B cell (primary cell): ENCODE measurements around the gene DENND6A. TPM values are rescaled to one million over a fixed set of nuclear protein-coding genes. Genes with fewer than 3 reads are reported as not detected.

ENCODE experiments used
- ATAC-seq: fragments of 200-7000 bp; cut with Tn5 transposase; one replicate; pipeline ENCODE4 v1.10.0; 2021; ENCODE audit warnings: low read depth, mild to moderate bottlenecking, moderate number of reproducible peaks, moderate library complexity
- CTCF ChIA-PET: fragments of 350-600 bp; sonication (Branson Sonifier 250); formaldehyde crosslinking; loops from one replicate; lab custom pipeline; 2021; ENCODE audit warnings: antibody characterized with exemption, inconsistent platforms; lab: Charles Lee
- POLR2A ChIA-PET: fragments of 350-600 bp; sonication (Branson Sonifier 250); formaldehyde crosslinking; loops from one replicate; lab custom pipeline; 2021; ENCODE audit warnings: antibody characterized with exemption; lab: Charles Lee
- DNase-seq: peaks from one replicate; pipeline ENCODE4 v3.0.0; 2013
- H2AFZ ChIP-seq: 2 replicates; pipeline ENCODE4 v1.6.1; 2012; ENCODE audit warnings: mild to moderate bottlenecking, low read depth, low read length; ENCODE audit not compliant: insufficient read depth, poor library complexity, severe bottlenecking
- H3K27ac ChIP-seq, 2 donors: 1 replicate in 1 of 2; 2 replicates in 1 of 2; pipeline ENCODE4 v1.5.1; 2012 to 2013; ENCODE audit warnings: low read length in 2 of 2, mild to moderate bottlenecking in 2 of 2, moderate library complexity in 1 of 2
- H3K27me3 ChIP-seq, 4 experiments: fragments of 200-600 bp in 1 of 4; sonication (generic) in 1 of 4; replicated peaks in 1 of 4; 1 replicate in 2 of 4; 2 replicates in 2 of 4; pipeline versions ENCODE4 v1.6.1 to v1.7.0; 2013 to 2016; ENCODE audit warnings: low read length in 3 of 4, mild to moderate bottlenecking in 2 of 4, mixed read lengths in 1 of 4, moderate library complexity in 1 of 4; ENCODE audit not compliant: insufficient read depth in 4 of 4, control insufficient read depth in 3 of 4; ENCODE audit errors: control extremely low read depth in 1 of 4
- H3K36me3 ChIP-seq, 2 experiments: replicated peaks in 1 of 2; 1 replicate in 1 of 2; 2 replicates in 1 of 2; pipeline versions ENCODE4 v1.6.1 to v1.7.1; 2013; ENCODE audit warnings: low read length in 1 of 2; ENCODE audit not compliant: insufficient read depth in 2 of 2, control insufficient read depth in 1 of 2; ENCODE audit errors: control extremely low read depth in 1 of 2, extremely low read depth in 1 of 2
- H3K4me1 ChIP-seq, 2 donors: fragments of 200-600 bp in 1 of 2; sonication (generic) in 1 of 2; 1 replicate in 1 of 2; 2 replicates in 1 of 2; pipeline versions ENCODE4 v1.5.1 to v1.6.1; 2013 to 2017; ENCODE audit warnings: low read length in 2 of 2; ENCODE audit not compliant: control insufficient read depth in 2 of 2, insufficient read depth in 2 of 2
- H3K4me2 ChIP-seq: replicated peaks from 2 replicates; pipeline ENCODE3; 2012; ENCODE audit warnings: mild to moderate bottlenecking, low read depth, low read length; ENCODE audit not compliant: poor library complexity, severe bottlenecking
- H3K4me3 ChIP-seq, 5 experiments: fragments of 200-600 bp in 1 of 5; sonication (generic) in 1 of 5; 1 replicate in 3 of 5; 2 replicates in 2 of 5; pipeline versions ENCODE4 v1.5.1 to v1.7.0; 2011 to 2016; ENCODE audit warnings: low read length in 4 of 5, mild to moderate bottlenecking in 4 of 5, low read depth in 2 of 5, control low read depth in 1 of 5, moderate library complexity in 1 of 5; ENCODE audit not compliant: insufficient read depth in 1 of 5; ENCODE audit errors: control extremely low read depth in 1 of 5, extremely low read depth in 1 of 5
- H3K79me2 ChIP-seq: fragments of 200-600 bp; sonication (generic); one replicate; pipeline ENCODE4 v1.6.0; 2016; ENCODE audit warnings: low read length; ENCODE audit not compliant: control insufficient read depth, insufficient read depth
- H3K9ac ChIP-seq: fragments of 200-600 bp; sonication (generic); 2 replicates; pipeline ENCODE4 v1.6.1; 2017; ENCODE audit warnings: mild to moderate bottlenecking, low read length, moderate library complexity
- H3K9me3 ChIP-seq, 3 donors: one replicate each; pipeline versions ENCODE4 v1.6.1 to v1.7.1; 2013; ENCODE audit warnings: low read length in 2 of 3; ENCODE audit not compliant: control insufficient read depth in 2 of 3, insufficient read depth in 1 of 3; ENCODE audit errors: control extremely low read depth in 1 of 3
- H4K20me1 ChIP-seq: 2 replicates; pipeline ENCODE4 v1.6.0; 2012; ENCODE audit warnings: mild to moderate bottlenecking, low read length; ENCODE audit not compliant: insufficient read depth, control insufficient read depth, poor library complexity, severe bottlenecking
- H3K27ac Mint-ChIP-seq: one replicate; pipeline ENCODE4 v1.8.0; 2021; ENCODE audit warnings: mixed read lengths
- H3K27me3 Mint-ChIP-seq: one replicate; pipeline ENCODE4 v1.8.0; 2021; ENCODE audit warnings: mixed read lengths
- H3K4me1 Mint-ChIP-seq: one replicate; pipeline ENCODE4 v1.8.0; 2021; ENCODE audit warnings: mixed read lengths
- H3K4me3 Mint-ChIP-seq: one replicate; pipeline ENCODE4 v1.8.0; 2021; ENCODE audit warnings: mixed read lengths
- H3K9me3 Mint-ChIP-seq: one replicate; pipeline ENCODE4 v1.8.0; 2022; ENCODE audit warnings: mixed read lengths; ENCODE audit not compliant: insufficient read depth
- CTCF ChIP-seq: fragments of 200-600 bp; IDR thresholded peaks from one replicate; pipeline ENCODE4 v1.8.0; 2022; ENCODE audit warnings: antibody characterized with exemption, mild to moderate bottlenecking
- EZH2 ChIP-seq: IDR thresholded peaks from 2 replicates; pipeline ENCODE4 v1.6.1; 2012; ENCODE audit warnings: borderline replicate concordance, low read depth, mild to moderate bottlenecking, moderate library complexity, low read length; ENCODE audit not compliant: insufficient read depth, poor library complexity, severe bottlenecking
- WGBS: methylation state at CpG from one replicate; pipeline ENCODE4 v1.1.5; 2013; ENCODE audit warnings: missing lambda C conversion rate; ENCODE audit not compliant: insufficient coverage; 5-methylcytosine and 5-hydroxymethylcytosine counted together
- intact Hi-C: fragments of 100-400 bp; cut with micrococcal nuclease; formaldehyde crosslinking; loops from one replicate; pipeline ENCODE4 v1.10.0; 2022
- polyA plus RNA-seq: library from polyadenylated mRNA; depleted of rRNA; stranded (reverse); fragments of >200 nt; gene quantifications from 2 replicates; pipeline ENCODE4 v1.2.3, GENCODE V29; 2012
- total RNA-seq, 2 donors: library from RNA; stranded (reverse); fragments of 120-200 nt in 1 of 2; gene quantifications; 1 replicate in 1 of 2; 2 replicates in 1 of 2; pipeline versions ENCODE4 v1.2.3 to v1.2.4, GENCODE V29; 2013 to 2022

Gene DENND6A
- total and polyA plus RNA-seq, 2 donors (not counting 1 experiment from before 2014, with no cell fraction given), result 10.0 to 31.5 TPM

DNA sequence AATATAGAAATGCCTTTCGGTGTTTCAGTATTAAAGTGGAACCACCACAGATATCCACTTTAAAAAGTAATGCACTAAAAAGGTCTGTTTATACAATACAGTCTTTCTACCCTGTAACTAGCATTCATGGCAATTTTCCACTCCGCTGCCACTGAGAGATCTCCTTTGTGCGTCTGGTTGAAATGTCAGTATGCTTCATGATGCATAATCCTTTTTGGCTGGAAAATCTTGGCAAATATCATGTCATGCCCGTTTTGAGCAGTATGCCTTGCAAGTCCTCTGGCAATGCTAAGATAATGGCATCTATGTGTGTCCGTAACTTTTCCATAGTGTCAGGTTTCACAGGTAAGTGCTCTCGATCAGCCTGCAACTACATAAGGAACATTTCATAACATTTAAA, 64.9 kb downstream of the DENND6A start:
- Mint-ChIP-seq H3K4me3 (no peak overlapping the region), H3K27ac (no peak overlapping the region), H3K4me1 (no peaks in the 10 kb centered on the region), H3K9me3 (no peaks in the 10 kb centered on the region), H3K27me3 (no peaks in the 10 kb centered on the region)
- Histone ChIP-seq H3K9me3 (peaks cover 0 to 2% (median 0%) of the 10 kb centered on the region in 3 donors), H3K9ac (no peak overlapping the region), H3K27ac (no peak overlapping the region), H4K20me1 (no peaks in the 10 kb centered on the region), H3K4me2 (no peak overlapping the region), H2AFZ (no peak overlapping the region), H3K36me3 (peaks cover 15 to 45% of the 10 kb centered on the region in 2 experiments), H3K79me2 (no peaks in the 10 kb centered on the region), H3K4me3 (no peak overlapping the region), H3K27me3 (no peaks in the 10 kb centered on the region), H3K4me1 (no peaks in the 10 kb centered on the region)
- CTCF ChIA-PET, result no interaction called here
- POLR2A ChIA-PET, result no interaction called here
- intact Hi-C loops, result no loop called here
- 100% methylated on average over 2 of the region's 6 CpGs for WGBS
- no peak for TF ChIP-seq CTCF
- TF ChIP-seq EZH2, result no peak
- DNase-seq, result no peak
- no peak for ATAC-seq

GRCh38 chr3:57624801-57625200, 68.1 kb downstream of the DENND6A start:
- no peak overlapping the region for H3K4me2 ChIP-seq
- no peak for DNase-seq
- peaks cover 0 to 2% (median 0%) of the 10 kb centered on the region in 3 donors for H3K9me3 ChIP-seq
- no peaks in the 10 kb centered on the region for H3K4me1 ChIP-seq
- no peak for TF ChIP-seq CTCF
- no peak for TF ChIP-seq EZH2
- Mint-ChIP-seq H3K4me3 (no peak overlapping the region), H3K27ac (no peak overlapping the region), H3K9me3 (no peaks in the 10 kb centered on the region), H3K27me3 (no peaks in the 10 kb centered on the region), H3K4me1 (no peaks in the 10 kb centered on the region)
- WGBS, result 94% methylated on average over 2 of the region's 3 CpGs
- intact Hi-C loops, result no loop called here
- ChIA-PET CTCF (interaction anchor here (1.1 kb wide), 1 partner anchor 69 kb away, joined by 3 read pairs; the partner anchor contains the start of gene PDE12), POLR2A (no interaction called here)
- no peak overlapping the region for H3K4me3 ChIP-seq
- no peak for ATAC-seq
- H3K27ac ChIP-seq, result no peak overlapping the region
- H3K79me2 ChIP-seq, result no peaks in the 10 kb centered on the region
- H3K27me3 ChIP-seq, result no peaks in the 10 kb centered on the region
- peaks cover 13 to 26% of the 10 kb centered on the region in 2 experiments for H3K36me3 ChIP-seq
- H4K20me1 ChIP-seq, result no peaks in the 10 kb centered on the region
- H2AFZ ChIP-seq, result no peak overlapping the region
- no peak overlapping the region for H3K9ac ChIP-seq
